ENCODE data around the gene HID1.
"Not testable (repeated sequence)": the region's sequence is repeated elsewhere in the genome, so short reads cannot be mapped to it uniquely, and the experiment has no call there.

HID1 gene

DNA sequence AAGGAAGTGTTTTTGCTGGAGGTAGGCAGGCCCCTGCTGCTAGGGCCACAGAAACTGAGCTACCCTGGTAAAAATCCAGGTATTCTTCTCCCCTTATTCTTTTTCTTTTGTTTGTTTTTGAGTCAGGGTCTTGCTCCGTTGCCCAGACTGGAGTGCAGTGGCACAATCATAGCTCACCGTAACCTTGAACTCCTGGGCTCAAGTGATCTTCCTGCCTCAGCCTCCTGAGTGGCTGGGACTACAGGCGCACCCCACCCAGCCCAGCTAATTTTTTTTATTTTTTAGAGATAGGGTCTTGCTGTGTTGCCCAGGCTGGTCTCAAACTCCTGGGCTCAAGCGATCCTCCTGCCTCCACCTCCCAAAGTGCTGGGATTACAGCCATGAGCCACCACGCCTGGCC, 3.1 kb downstream of the HID1 start:
- DNase-seq: not testable (repeated sequence)

DNA sequence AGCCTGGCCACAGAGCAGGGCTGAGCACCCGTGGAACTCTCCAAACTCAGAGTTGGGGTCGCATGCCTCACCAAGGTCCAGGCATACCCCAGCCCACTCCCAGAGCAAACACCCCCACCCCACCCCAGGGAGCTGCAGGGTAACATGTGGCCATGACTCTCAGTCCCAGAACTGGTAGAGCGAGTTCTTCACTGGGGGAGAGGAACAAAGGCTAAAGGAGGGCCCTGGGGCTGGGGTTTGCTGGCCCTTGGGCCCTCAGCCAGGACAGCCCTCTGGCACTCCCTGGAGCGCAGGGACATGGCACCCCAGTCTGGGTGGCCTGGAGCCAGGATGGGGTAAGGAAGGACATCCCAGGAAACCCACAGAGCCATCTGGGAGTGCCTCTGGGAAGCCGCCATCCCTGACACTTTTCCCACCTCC, 4.2 kb downstream of the HID1 start:
- DNase-seq: no peak

DNA sequence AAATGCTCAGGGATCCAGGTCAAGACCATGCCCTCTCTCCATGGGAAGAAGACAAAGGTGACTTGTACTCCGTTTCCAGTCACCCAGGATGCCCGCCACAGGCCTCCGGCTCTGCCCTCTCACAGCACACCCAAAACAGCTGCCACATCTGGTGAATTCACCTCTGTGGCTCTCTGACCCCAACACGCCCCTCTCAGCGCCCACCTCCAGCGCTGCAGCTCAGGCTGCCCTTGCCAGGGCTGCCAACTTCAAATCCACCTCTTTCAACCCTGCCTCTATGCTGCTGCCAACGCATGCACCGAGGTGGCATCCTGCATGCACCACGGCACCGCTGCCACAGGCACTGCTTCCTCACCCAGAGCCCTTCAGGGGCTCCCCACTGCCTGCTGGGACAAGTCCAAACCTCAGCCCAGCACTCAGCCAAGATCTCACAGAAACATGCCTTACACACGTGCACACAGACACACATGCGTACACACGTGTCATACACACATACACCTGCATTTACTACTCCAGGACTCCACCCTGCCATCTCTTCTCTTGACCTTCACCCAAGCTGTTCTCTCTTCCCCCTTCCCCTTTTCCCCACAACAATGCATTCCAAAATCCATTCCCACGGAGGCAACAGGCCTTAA, 7.5 kb downstream of the HID1 start:
- no peak for DNase-seq

DNA sequence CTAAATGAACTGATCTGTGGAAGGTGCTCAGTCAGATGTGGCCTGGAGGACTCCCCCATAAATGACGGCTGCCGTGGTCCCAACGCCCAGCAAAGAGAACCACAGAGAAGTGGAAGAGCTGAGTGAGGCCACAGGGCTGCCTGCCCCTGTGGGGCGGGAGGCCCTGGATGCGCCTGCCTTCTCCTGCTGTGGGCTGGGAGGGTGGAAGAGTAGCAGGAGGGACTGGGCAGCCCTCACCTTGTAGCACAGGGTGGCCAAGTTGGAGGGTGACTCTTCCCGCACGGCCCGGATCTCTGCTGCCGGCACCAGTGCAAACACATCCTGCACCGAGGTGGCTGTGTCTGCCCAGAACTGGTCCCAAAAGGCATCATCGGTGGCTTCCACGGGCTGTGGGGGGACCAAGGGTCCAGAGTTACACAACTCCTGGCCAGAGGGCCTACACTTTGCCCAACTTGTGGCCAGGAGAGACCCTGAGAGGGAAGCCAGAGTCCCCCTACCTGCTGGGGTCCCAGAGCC, 8.3 kb downstream of the HID1 start:
- DNase-seq: no peak

DNA sequence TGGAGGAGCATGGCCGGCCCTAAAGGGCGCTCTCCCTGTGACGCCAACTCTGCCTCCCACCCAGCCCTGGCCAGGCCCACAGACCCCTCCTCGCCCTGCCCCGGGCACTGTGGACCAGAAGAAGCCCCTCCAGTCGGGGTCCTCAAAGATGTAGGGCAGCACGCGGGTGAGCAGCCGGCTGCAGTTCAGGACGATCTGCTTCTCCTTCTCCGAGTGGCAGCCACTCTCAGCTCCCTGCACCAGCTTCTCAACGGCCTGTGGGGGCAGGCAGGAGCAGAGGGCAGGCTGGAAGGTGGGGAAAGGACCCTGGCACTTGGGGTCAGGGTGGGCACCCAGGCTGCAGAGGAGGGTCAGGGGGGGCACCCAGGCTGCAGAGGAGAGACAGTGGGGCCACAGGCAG, 8.9 kb downstream of the HID1 start:
- no peak for DNase-seq

DNA sequence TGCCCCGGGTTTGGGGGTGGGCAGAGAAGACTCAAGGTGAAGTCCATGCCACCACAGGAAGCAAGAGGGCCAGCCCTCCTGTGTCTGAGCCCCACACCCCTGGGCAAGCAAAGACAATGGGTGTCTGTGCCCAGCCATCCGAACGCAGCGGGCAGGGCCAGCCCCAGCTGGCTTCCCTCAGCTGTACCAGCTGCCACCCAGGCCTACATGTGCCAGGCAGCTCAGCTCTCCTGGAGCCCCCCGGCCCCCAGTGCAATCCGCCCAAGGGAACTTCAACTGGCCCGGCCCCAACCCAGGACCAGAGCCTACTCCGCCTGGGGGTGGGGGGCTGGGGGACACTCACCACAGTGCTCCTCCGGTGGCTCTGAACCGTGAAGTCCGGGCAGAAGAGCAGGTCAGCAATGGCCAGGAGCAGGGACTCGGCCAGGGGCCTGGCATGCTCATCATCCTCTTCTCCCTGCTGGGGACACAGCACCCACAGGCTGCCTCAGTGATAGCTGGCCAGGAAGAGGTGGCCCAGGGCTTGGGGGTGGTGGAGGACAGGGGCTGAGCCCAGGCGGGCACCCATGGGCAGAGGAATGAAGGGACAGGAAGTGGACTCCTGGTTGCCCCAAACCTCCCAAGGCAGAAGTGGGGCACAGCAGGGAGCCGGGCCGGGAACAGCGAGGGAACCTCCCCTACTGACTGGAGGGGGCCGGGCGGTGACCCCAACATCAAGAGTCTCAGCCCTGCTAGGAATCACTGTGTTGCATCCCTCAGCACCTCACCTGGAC, 9.8 kb downstream of the HID1 start:
- DNase-seq: no peak

DNA sequence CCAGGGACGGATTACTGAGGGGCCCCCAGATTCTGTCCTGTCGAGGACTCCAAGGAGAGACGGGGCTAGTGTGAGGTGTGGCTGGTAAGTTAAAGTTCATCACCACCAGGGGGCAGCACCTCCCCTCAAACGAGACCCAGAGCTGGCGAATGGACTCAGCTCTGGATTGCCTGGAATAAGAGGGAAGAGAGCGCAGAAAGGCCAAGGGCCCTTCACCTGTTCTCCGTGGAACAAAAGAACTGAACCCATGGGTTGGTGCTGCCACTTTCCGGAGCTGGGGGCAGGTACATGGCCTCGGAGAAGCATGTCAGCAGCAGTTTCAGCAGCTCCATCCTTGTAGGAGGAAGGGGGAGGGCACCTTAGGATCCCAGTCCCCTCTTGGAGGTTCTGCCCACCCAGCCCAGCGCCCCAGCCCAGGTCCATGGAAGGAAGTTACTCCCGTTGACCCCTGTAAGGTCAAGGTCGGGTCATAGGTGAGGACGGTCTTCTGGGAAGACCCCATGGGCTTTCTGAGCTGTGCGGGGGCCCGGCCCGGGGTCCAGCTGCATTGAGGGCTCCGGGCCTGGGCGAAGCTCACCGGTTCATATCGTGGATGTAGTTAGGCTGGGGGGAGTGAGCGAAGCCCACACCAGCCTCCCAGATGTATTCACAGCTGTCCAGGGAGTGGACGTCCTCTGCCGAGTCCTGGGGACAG, 10.8 kb downstream of the HID1 start:
- peak; percentile 23 to 82 for DNase-seq

DNA sequence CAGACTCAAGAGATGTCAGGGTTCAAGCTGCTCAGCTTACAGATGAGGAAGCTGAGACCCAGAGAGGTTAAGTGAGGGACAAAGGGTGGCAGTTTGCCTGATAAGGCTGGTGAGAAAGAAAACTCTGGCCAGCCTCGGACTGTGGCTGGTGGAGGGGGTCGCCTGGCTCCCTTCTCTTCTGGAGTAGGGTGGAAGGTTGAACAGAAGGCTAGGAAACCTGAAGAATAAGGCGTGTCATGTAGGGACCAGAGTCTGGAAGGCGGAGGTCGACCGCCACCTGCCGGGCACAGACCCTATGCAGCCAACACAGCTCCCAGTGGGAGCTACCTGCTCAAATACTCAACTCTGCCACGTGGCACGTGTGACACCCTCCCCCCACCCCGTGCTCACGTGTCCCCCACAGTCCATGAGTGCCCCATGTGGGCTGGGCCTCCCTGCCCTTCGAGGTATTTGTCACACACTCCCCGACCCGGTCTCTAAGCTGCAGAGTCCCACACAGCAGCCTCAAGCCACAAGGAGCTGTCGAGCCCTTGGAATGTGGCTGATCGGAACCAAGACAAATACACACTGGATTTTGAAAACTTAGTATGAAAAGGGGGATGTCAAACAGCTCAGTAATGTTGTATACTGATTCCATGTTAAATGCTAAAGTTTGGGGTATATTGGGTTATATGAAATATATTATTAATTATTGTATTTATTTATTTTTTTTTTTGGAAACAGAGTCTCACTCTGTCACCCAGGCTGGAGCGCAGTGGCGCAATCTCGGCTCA, 11.8 kb downstream of the HID1 start:
- no peak for DNase-seq

DNA sequence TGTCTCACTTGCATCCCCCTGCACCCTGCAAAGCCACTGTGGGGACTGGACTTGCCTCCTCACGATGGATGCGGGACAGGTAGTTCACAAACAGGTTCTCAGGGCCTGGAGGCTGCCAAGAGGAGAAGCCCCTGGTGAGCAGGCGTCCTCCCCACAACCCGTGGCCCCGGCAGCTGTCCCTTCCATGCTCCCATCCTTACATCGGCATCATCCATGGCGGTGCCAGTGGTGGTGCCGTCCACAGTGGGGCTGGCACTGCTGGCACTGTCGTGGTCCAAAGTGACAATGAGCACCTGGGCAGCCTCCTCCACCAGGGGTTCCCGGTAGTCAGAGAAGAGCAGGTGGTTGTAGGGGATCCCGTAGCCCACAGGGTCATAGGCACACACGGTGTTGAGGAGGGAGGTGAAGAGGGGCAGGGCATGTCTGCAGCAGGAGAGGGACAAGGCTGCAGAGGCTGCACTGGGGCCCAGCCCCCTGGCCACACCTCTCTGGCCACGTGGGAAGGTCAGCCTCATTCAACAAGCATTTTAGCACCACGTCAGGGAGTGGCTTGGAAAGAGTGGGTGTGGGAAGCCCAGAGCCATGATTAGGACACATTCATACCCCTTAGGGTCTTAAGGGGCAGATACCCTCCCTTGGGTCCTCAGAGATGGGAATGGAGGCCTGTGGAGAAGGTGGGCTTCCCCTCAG, 12.6 kb downstream of the HID1 start:
- no peak for DNase-seq

DNA sequence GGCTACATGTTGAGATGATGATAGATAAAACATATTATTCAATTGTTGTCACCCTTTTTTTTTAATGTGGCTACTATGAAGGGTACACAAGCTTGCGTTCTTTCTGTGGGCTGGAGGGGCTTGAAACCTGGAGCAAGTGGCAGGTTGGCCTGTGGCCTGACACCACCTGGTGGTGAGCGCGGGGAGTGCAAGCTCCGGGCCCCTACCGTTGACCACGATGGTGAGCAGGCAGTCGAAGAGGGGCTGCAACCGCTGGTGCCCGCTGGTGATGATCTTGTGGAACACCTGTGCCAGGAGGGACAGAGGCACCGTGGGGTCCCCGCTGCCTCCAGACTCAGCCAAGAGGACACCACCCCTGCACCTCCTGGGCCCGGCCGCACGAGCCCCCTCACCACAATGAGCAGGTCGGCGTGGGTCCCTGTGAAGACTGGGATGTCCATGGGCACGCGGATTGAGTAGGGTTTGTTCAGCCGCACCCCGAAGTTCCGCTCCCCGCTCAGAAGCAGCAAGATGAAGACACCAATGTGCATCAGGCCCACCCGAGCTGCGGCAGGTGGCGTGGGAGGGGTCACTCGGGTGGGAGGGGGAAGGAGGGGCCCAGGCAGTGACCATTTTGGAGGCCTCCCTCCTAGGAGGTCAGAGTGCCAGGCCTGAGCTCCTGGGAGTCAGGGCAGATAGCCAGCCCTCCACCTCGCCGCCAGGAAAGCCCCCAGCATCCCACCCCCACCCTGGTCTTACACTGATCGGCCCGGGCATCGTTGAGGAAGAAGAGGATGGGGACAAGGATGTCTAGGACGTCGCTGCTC, 14.4 kb downstream of the HID1 start:
- peak in 1 of 2 experiments; percentile 12 for DNase-seq

DNA sequence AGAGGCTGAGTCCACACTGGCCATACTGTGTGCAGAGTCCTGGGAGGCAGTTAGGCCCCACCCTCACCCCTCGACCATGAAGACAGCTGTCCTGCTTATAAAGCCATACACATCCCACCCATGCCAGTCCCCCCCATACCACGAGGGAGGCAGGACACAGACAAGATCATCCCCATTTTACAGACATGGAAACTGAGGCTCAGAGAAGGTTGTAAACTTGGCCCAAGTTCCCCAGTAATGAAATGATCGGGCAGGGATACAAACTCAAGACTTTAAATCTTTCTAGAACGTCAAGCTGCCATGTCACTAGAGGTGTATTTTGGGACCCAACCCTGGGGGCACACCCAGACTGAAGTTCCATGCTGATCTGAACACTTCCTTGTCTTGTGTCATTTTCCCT, 16.5 kb downstream of the HID1 start:
- DNase-seq: no peak

DNA sequence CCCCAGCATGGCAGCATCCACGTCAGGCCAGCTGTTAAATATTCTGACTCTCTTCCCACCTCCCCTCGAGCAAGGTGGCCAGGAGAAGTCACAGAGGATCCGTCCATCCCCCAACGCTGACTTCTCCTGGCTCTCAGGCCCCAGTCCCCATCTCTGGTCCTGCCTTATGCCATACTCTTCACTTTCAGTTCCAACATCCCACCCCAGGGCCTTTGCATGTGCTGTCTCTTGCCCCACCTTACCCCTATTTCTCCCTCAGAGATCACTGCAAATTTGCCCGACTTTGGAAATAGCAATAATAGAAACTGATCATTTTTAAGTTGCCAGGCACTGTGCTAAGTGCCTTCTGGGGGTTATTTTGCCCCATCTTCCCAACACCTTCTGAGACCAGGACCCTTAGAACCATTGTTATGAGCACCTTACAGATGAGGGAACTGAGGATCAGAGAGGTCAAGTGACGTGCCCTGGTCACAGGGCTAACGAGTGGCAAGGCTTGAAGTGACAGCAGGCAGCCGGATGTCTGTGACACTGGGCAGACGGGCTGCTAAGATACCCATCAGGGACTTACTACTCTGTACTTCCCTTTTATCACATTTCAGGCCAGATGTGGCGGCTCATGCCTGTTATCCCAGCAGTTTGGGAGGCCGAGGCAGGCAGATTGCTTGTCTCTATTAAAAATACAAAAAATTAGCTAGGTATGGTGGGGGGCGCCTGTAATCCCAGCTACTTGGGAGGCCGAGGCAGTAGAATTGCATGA, 17.7 kb downstream of the HID1 start:
- no peak for DNase-seq

DNA sequence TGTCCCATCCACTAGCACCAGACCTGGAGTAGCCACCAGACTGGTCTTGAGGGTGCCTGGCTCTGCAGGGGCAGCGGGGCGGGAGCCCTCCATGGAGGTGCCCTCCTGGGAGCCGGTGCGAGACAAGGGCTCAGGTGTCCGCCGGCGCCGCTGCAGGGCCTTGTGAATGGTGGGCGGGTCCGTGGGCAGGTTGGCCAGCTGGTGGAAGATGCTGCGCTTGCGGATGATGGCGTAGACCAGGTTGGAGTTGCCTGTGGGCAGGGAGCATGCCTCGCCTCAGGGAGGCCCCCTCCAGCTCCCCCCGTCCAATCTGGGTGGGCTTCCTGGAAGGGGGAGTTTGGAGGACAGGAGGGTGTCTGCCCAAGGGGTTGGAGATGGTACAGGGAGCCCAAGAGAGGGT, 18.4 kb downstream of the HID1 start:
- DNase-seq: no peak

DNA sequence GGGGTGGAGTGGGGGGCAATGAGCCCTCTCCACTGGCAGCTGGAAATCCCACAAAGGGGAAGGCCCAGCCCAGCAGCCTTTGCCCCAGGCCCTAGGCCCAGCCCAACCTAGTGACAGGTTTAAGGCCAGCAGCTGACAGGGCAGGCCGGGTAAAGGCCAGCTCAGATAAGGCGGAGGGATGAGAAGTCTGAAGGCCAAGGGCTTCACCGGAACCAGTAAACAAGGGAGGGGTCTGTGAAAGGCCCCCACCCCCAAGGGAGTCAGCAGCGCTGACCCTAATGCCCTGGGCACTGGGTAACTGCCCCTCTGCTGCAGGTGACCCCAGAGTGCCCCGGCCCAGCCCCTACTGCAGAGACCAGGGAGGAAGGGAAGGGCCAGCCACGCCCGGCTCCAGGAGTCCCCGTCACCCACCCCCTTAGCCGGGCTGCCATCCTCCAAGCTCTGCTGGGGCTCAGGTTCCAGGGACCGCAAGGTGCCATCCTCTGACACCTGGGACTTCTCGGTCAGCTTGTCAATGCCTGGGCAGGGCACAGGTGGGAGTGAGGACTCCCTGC, 19.3 kb downstream of the HID1 start:
- DNase-seq: no peak

DNA sequence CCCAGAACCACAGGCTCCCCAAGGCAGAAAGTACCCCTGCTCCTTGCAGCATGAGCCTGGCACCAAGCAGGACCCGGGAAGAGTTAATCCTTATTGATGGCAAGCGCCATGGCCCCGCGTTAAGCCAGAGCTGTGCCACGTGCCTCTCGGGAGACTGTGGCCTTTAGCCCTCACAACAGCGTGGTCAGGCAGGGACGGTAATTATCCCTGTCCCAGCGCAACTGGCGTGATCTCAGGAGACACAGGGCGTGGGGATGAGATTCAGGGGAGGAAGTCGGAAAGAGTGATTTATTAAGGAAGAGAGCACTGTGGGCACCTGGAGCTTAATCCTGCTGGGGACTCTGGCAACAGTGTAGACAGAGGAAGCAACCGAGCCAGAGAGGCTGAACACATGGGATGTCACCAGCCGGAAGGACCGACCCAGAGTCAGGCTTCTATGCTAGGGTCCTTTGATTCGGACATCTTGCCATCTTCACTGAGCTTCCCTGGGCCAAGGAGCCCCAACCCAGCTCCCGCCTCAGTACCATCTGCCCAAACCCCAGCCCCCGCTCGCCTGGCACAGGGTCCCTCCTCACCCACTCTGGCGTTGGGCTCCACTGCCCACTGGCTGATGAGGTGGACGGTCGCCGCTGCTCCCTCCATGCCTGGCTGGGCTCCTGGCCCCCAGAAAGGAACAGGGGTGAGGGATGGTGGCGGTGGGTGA, 20.0 kb downstream of the HID1 start:
- DNase-seq: no peak

DNA sequence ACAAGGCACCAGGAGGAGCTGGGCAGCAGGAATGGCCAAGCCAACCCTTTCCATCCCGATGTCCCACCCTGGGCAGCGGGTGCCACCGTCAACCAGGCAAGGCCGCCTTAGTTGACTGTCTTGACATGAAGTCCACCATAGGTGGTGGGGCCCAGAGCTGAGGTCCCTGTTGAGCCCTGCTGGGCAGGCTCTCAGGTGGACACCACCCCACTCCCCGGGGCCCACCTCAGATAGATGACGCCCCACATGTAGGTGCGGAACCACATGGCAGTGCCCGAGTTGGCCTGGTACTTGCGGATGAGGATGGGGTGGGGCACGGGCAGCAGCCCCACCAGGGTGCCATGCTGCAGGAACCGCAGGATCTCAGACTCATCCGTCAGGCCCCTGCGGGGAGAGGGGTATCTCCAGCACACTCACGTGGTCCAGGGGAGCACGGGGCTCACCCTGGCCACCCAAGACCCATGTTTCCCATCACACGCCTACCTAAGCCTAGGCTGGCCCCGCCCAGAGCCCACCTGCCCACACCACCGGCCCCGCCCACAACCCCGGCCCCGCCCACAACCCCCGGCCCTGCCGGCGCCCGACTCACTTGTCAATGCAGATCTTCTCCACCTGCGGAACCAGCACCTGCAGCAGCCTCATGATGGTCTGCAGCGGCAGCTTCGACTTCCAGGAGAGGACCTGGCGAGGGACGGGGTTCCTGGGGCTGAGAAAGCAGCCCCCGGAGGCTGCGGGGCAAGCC, 20.7 kb downstream of the HID1 start:
- DNase-seq: no peak

DNA sequence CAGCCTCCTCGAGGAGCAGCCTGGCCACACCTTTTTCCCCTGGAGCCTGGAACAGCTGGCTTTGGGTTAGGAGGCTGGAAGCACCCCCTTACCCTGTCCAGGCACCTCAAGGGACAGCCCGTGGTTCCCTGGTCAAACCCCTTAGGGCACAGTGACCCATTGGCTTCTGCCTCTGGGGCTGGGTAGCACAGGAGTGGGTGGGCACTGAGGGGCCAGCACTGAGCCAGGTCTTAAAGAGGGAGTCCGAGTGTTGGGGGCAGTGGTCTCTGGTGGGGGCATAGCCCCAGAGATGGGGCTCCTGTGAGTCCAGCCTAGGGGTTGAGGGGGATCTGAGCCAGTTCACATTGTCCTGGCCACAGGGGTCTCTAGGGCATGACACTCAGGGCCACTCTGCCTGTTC, 21.5 kb downstream of the HID1 start:
- no peak for DNase-seq

DNA sequence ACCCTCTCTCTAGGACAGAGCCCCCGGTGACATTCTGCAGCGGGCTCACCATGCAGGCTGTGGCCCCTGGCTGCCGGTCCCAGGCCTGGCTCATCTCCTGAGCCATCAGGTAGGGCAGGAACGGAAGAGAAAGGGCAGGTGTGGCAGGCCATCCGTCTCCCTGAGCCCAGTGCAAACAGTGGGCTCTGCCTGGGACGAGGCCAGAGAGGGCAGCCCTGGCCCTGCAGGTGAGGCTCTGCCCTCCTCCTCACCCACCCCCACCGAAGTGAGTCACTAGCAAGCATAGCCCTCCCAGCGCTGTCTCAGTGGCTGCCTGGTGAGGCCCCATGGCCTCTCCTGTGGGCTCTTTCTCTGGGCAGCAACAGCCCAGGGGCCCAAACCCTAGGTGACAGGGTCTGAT, 22.4 kb downstream of the HID1 start:
- no peak for DNase-seq
